Coronary artery (tissue), 2 donors: Measurements from ENCODE around the gene CPXM2.
A peak's percentile ranks its signal among the peaks of the same experiment; 100 is the strongest.

Experiments
- DNase-seq: peaks from one replicate; pipeline ENCODE4 v3.0.0-alpha.2; 2017; ENCODE audit warnings: low spot score
- H3K27ac ChIP-seq, 2 donors: fragments of 200-600 bp; sonication (generic); one replicate each; pipeline ENCODE4 v1.5.1; 2016 to 2019
- H3K4me3 ChIP-seq: fragments of 200-600 bp; sonication (generic); 2 replicates; pipeline ENCODE4 v1.5.1; 2016; ENCODE audit warnings: mild to moderate bottlenecking, moderate library complexity
- TF ChIP-seq, protein P1 (sequence below): fragments of 200-600 bp; sonication (generic); IDR thresholded peaks from one replicate; pipeline ENCODE4 v1.5.1; 2019; ENCODE audit warnings: antibody characterized with exemption

Gene CPXM2

DNA sequence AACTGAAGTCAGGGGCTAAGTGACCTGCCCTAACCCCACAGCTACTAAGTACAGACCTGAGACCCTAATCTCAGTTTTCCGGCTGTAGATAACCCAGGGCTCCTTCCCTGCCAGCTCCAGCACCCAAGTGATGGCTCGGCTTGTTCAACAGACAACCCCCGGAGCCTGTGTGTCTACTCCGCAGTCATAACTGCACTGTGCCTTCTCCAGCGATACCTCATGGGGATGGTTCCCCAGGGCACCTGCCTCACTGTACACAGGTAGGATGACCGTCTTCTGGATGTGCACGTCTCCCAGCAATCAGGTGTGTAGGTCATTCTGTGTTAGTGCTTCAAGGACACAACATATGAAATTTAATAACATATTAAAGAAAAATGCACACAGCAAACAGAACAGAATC is 37.1 kb downstream of the CPXM2 start:
- DNase-seq, result no peak
- Histone ChIP-seq H3K27ac (peak overlapping the region; percentile 42 to 89), H3K4me3 (no peak overlapping the region)
- TF ChIP-seq, protein P1, sequence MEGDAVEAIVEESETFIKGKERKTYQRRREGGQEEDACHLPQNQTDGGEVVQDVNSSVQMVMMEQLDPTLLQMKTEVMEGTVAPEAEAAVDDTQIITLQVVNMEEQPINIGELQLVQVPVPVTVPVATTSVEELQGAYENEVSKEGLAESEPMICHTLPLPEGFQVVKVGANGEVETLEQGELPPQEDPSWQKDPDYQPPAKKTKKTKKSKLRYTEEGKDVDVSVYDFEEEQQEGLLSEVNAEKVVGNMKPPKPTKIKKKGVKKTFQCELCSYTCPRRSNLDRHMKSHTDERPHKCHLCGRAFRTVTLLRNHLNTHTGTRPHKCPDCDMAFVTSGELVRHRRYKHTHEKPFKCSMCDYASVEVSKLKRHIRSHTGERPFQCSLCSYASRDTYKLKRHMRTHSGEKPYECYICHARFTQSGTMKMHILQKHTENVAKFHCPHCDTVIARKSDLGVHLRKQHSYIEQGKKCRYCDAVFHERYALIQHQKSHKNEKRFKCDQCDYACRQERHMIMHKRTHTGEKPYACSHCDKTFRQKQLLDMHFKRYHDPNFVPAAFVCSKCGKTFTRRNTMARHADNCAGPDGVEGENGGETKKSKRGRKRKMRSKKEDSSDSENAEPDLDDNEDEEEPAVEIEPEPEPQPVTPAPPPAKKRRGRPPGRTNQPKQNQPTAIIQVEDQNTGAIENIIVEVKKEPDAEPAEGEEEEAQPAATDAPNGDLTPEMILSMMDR, result no peak

DNA sequence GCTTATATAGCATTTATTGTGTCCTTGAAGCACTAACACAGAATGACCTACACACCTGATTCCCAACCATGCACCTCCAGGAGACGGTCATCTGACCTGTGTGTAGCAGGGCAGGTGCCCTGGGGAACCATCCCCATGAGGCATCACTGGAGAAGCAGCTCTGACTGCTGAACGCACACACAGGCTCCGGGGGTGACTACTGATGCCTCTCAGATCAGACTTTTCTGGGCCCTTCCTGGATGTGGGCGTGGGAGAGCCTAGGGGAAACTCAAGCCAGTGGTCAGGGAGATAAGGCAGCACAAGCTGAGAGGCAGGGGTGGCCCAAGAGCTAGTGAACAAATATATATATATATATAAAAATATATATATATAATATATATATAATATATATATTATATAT is 37.6 kb downstream of the CPXM2 start:
- TF ChIP-seq, protein P1, result no peak
- H3K4me3 ChIP-seq, result no peak overlapping the region
- DNase-seq, result no peak
- peak overlapping the region; percentile 32 to 84 for H3K27ac ChIP-seq

DNA sequence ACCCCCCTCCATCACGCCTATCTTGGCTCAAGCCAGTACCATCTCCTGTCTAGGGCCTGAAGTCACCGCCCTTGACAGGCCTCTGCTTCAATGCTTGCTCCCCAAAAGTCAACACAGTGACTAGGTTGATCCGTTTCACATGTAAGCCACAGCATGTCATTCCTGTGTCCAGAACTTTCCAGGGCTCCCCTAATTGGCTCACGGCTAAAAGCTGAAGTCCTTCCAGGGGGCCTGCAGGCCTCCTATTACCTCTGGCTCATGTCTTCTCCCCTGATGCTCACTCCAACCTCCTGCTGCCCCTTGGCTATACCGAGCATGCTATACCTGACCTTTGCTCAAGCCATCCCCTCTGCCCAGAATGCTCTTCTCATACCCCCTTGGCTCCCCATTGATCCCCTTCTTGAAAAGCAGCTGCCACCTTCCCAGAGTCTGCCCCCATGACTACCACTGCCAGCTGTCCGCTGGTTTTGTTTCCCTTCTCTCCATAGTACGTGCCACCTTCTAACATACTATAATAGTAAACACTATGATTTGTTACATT is 39.1 kb downstream of the CPXM2 start:
- H3K27ac ChIP-seq, result peak overlapping the region in 1 of 2 donors; percentile 23
- no peak for DNase-seq
- TF ChIP-seq, protein P1, result no peak
- no peak overlapping the region for H3K4me3 ChIP-seq

GRCh38 chr10:123848564-123849457 is 42.8 kb downstream of the CPXM2 start:
- peak overlapping the region in 1 of 2 donors; percentile 24 for H3K27ac ChIP-seq
- TF ChIP-seq, protein P1, result no peak

DNA sequence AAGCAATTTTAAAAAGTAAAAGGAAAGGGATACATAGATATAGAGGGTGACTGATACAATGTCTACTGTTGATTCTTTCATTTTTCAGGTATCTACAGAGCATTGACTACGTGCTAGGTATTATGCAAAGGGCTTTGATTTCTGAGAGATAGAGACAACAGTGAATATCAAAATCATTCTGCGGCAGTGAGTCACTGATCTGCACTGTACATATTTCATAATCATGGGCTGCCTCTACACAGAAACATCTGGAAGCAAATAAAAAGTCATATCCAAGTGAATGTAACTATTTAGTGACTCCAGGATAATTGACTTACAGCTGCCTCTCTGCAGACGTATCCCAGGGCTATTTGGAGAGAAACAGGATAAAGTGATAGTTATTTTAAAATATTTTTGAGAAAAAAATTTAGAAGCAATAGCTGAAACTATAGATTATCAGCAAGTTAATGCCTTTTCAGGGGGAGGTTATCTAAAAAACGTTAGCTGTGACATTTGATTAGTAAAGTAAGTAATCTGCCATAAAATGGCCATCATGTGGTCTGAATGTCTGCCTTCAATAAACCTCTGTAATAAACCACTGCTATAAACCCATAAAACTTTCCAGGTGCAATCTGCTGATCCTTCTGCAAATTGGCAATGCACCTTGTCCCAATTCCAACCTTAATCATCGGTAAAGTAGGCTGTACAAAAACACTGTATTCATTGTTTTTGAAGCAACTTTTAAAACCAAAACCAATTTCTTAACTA is 43.7 kb downstream of the CPXM2 start:
- no peak for DNase-seq
- TF ChIP-seq, protein P1, result no peak
- H3K4me3 ChIP-seq, result no peak overlapping the region
- H3K27ac ChIP-seq, result peak overlapping the region in 1 of 2 donors; percentile 78

More at GRCh38 chr10:123848564-123849457, 42.8 kb downstream of the CPXM2 start:
- no peak for DNase-seq
- H3K4me3 ChIP-seq, result no peak overlapping the region

DNA sequence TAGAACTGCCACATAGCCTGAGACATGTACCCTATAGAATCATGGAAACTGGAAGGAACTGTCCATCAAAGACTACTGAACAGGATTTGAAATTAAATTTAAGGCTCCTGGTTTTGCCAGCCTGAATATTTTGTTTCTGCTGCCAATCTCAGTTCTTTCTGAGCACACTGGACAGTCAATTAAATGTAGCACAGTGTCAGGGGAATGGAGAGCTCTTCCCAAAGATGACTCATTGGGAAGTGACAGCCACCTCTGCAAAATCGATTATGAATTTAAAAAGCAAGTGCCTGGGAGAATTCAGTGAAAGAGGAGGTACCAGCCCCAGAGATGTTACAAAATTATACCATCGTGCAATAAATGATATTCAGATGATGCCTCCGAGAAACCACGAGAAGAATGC is 47.8 kb downstream of the CPXM2 start:
- no peak overlapping the region for H3K27ac ChIP-seq
- no peak overlapping the region for H3K4me3 ChIP-seq
- TF ChIP-seq, protein P1, result no peak
- DNase-seq, result no peak
